ENCODE data around the gene C17orf67. TPM values are rescaled to one million over a fixed set of nuclear protein-coding genes. Genes with fewer than 3 reads are reported as not detected.

C17orf67 gene
- total and polyA plus RNA-seq, 2 experiments from 2014 or later, result 1.0 to 3.7 TPM

- TF ChIP-seq ZNF462 (CRISPR knock-in tag; IDR thresholded peaks at IDR 0.05) (no peak), CREB1 (CRISPR knock-in tag; IDR thresholded peaks at IDR 0.05; ENCODE audit: low read depth) (no peak), ZNF331 (CRISPR knock-in tag; IDR thresholded peaks at IDR 0.05; ENCODE audit: low read depth) (no peak)
These were observed 37.2 kb downstream of the C17orf67 start (continued) for GRCh38 chr17:56796536-56796935.

DNA sequence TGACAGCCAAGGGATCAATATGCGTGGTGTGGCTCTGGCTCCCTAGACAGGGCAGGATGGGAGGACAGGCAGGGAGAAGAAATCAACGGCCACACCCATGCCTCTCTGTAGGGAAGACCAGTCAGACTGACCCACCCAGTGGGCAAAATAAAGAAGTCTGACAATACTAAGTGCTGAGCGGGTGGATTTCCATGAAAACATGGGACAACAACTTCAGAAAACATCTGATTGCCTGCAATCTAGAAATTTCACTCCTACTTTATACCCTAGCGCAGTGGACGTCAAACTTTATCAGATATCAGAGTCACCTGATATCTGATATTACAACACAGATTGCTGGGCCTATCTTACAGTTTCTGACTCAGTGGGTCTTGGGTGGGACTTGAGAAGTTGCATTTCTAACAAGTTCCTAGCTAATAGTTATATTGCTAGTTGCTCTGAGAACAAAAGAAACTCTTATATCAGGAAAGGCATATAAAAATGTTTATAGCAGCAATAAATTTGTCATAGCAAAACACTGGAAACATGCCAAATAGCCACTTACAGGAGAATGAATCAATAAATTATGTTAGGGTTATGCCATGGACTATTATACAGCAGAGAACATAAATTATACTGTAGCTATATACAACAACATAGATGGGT lies 38.4 kb downstream of the C17orf67 start:
- H3K4me1 Mint-ChIP-seq, result peaks cover 12% of the 10 kb centered on the region
- no peaks in the 10 kb centered on the region for H3F3A ChIP-seq (replicated peaks; ENCODE audit: low read depth)
- peaks cover 9% of the 10 kb centered on the region for H3K9me3 Mint-ChIP-seq
- H3K36me3 ChIP-seq (ENCODE audit: insufficient read depth), result no peaks in the 10 kb centered on the region
- H3K9me2 ChIP-seq (ENCODE audit: insufficient read depth), result peaks cover 5% of the 10 kb centered on the region; the same call in 1 of the 2 replicates
- no peak overlapping the region for H2AFZ ChIP-seq
- H3K79me2 ChIP-seq (replicated peaks; ENCODE audit: insufficient read depth), result no peaks in the 10 kb centered on the region
- H3K27me3 Mint-ChIP-seq (ENCODE audit: insufficient read depth, low read depth, poor library complexity), result peaks cover 8% of the 10 kb centered on the region
- no peak overlapping the region for H3K27ac Mint-ChIP-seq
- no peak overlapping the region for H3K4me2 ChIP-seq
- no peak for ATAC-seq
- no peaks in the 10 kb centered on the region for H4K20me1 ChIP-seq (replicated peaks; ENCODE audit: insufficient read depth)
- H3K27me3 ChIP-seq (ENCODE audit: insufficient read depth), result no peaks in the 10 kb centered on the region
- H3K4me3 ChIP-seq, result no peak overlapping the region
- H3K27ac ChIP-seq (ENCODE audit: low read depth), result no peak overlapping the region
- TF ChIP-seq ZNF331 (CRISPR knock-in tag; IDR thresholded peaks at IDR 0.05; ENCODE audit: low read depth), result no peak
- TF ChIP-seq JUNB (IDR thresholded peaks at IDR 0.05; ENCODE audit: unreplicated experiment), result no peak
- peaks cover 8% of the 10 kb centered on the region for H3K36me3 Mint-ChIP-seq (ENCODE audit: low read depth)
- no peaks in the 10 kb centered on the region for H3K4me1 ChIP-seq (ENCODE audit: insufficient read depth)
- H3K4me3 Mint-ChIP-seq, result no peak overlapping the region
- DNase-seq (ENCODE audit: low spot score), result no peak

Measured in GM23338 (cell line).